Activated CD4-positive, alpha-beta T cell treated with anti-CD3 and anti-CD28 coated beads, Interleukin-2, amount 50 U/mL, for 16 hours (primary cell): ENCODE data around the gene MLPH.

ENCODE experiments used
- DNase-seq: peaks from one replicate; pipeline ENCODE4 v3.0.0-alpha.2; 2020

Gene MLPH

GRCh38 chr2:237486819-237487448, at the start of gene MLPH:
Gene MLPH, plus strand, starts transcription at chr2:237487251. Its CDS starts 6,176 bp downstream, at chr2:237493427.
- DNase-seq, result no peak

GRCh38 chr2:237437566-237437965, 49.5 kb upstream of the MLPH start:
- no peak for DNase-seq

- no peak for DNase-seq
Measured at GRCh38 chr2:237438080-237438940, 48.7 kb upstream of the MLPH start.

- DNase-seq, result peak; percentile 94
Measured at GRCh38 chr2:237440819-237441281, 46.2 kb upstream of the MLPH start.

GRCh38 chr2:237441605-237442274, 45.3 kb upstream of the MLPH start:
- peak; percentile 73 for DNase-seq

- no peak for DNase-seq
Measured at GRCh38 chr2:237444071-237444470, 43.0 kb upstream of the MLPH start.

- no peak for DNase-seq
Measured at GRCh38 chr2:237445611-237446337, 41.3 kb upstream of the MLPH start.

- DNase-seq, result no peak
Measured at GRCh38 chr2:237446338-237446665, 40.7 kb upstream of the MLPH start.

- no peak for DNase-seq
Measured at GRCh38 chr2:237447496-237447895, 39.6 kb upstream of the MLPH start.

- no peak for DNase-seq
Measured at GRCh38 chr2:237448171-237448570, 38.9 kb upstream of the MLPH start.

- DNase-seq, result no peak
Measured at GRCh38 chr2:237448626-237449025, 38.4 kb upstream of the MLPH start.

GRCh38 chr2:237449193-237449881, 37.7 kb upstream of the MLPH start:
- DNase-seq, result no peak

GRCh38 chr2:237450108-237450507, 36.9 kb upstream of the MLPH start:
- DNase-seq, result no peak

- DNase-seq, result no peak
Measured at GRCh38 chr2:237450583-237450982, 36.5 kb upstream of the MLPH start.

GRCh38 chr2:237451643-237452469, 35.2 kb upstream of the MLPH start:
- DNase-seq, result no peak

GRCh38 chr2:237452861-237453260, 34.2 kb upstream of the MLPH start:
- no peak for DNase-seq

GRCh38 chr2:237453671-237454070, 33.4 kb upstream of the MLPH start:
- DNase-seq, result no peak

- DNase-seq, result no peak
Measured at GRCh38 chr2:237455764-237456163, 31.3 kb upstream of the MLPH start.

- DNase-seq, result no peak
Measured at GRCh38 chr2:237456200-237456843, 30.7 kb upstream of the MLPH start.

GRCh38 chr2:237457388-237457941, 29.6 kb upstream of the MLPH start:
- DNase-seq, result no peak

- no peak for DNase-seq
Measured at GRCh38 chr2:237458519-237458918, 28.5 kb upstream of the MLPH start.
